Effector memory CD4-positive, alpha-beta T cell (primary cell): Measurements from ENCODE around the gene RBM10.
"Not testable (repeated sequence)": the region's sequence is repeated elsewhere in the genome, so short reads cannot be mapped to it uniquely, and the experiment has no call there.

ENCODE experiments used
- DNase-seq, 3 donors: peaks; one replicate each; pipeline ENCODE4 v3.0.0-alpha.2; 2020
- H3K27ac ChIP-seq: 2 replicates; pipeline ENCODE4 v1.7.0; 2013; ENCODE audit warnings: mild to moderate bottlenecking, low read length, moderate library complexity; ENCODE audit not compliant: insufficient read depth, poor library complexity, severe bottlenecking
- H3K27me3 ChIP-seq: replicated peaks from 2 replicates; pipeline ENCODE4 v1.7.0; 2013; ENCODE audit warnings: mild to moderate bottlenecking, low read length; ENCODE audit not compliant: insufficient read depth, control insufficient read depth, poor library complexity, severe bottlenecking
- H3K36me3 ChIP-seq: 2 replicates; pipeline ENCODE4 v1.7.0; 2013; ENCODE audit warnings: mild to moderate bottlenecking, low read length, moderate library complexity; ENCODE audit not compliant: control insufficient read depth, insufficient read depth
- H3K4me1 ChIP-seq: 2 replicates; pipeline ENCODE4 v1.7.0; 2013; ENCODE audit warnings: low read length, mild to moderate bottlenecking; ENCODE audit not compliant: control insufficient read depth, insufficient read depth, poor library complexity, severe bottlenecking
- H3K4me3 ChIP-seq: 2 replicates; pipeline ENCODE4 v1.7.0; 2013; ENCODE audit warnings: low read length, low read depth, mild to moderate bottlenecking; ENCODE audit not compliant: insufficient read depth, poor library complexity, severe bottlenecking
- H3K9me3 ChIP-seq: 2 replicates; pipeline ENCODE4 v1.7.0; 2013; ENCODE audit warnings: mild to moderate bottlenecking, low read length, moderate library complexity; ENCODE audit not compliant: control insufficient read depth

Gene RBM10

GRCh38 chrX:47129157-47129898, 15.7 kb upstream of the RBM10 start:
- Histone ChIP-seq H3K9me3 (no peaks in the 10 kb centered on the region), H3K4me1 (no peaks in the 10 kb centered on the region), H3K4me3 (peak overlapping the region; percentile 59), H3K36me3 (no peaks in the 10 kb centered on the region), H3K27ac (peak overlapping the region; percentile 60), H3K27me3 (no peaks in the 10 kb centered on the region)
- peak; percentile 69 to 84 (median 82) for DNase-seq

- no peaks in the 10 kb centered on the region for H3K27me3 ChIP-seq
- peak overlapping the region; percentile 59 for H3K4me3 ChIP-seq
- H3K9me3 ChIP-seq: no peaks in the 10 kb centered on the region
- DNase-seq: no peak
- H3K36me3 ChIP-seq: no peaks in the 10 kb centered on the region
- H3K27ac ChIP-seq: peak overlapping the region; percentile 60
- no peaks in the 10 kb centered on the region for H3K4me1 ChIP-seq
Measured at GRCh38 chrX:47129899-47130358, 15.1 kb upstream of the RBM10 start.

GRCh38 chrX:47133493-47133892, 11.5 kb upstream of the RBM10 start:
- DNase-seq: no peak
- Histone ChIP-seq H3K4me1 (no peaks in the 10 kb centered on the region), H3K27ac (no peak overlapping the region), H3K36me3 (no peaks in the 10 kb centered on the region), H3K4me3 (no peak overlapping the region), H3K9me3 (no peaks in the 10 kb centered on the region), H3K27me3 (no peaks in the 10 kb centered on the region)

- not testable (repeated sequence) for H3K27me3 ChIP-seq, H3K4me1 ChIP-seq, H3K9me3 ChIP-seq, H3K4me3 ChIP-seq, H3K27ac ChIP-seq, DNase-seq, H3K36me3 ChIP-seq
Measured at GRCh38 chrX:47135650-47136049, 9.4 kb upstream of the RBM10 start.

GRCh38 chrX:47138171-47138570, 6.8 kb upstream of the RBM10 start:
- DNase-seq: no peak
- H3K4me1 ChIP-seq: no peaks in the 10 kb centered on the region
- H3K9me3 ChIP-seq: no peaks in the 10 kb centered on the region
- H3K4me3 ChIP-seq: no peak overlapping the region
- H3K27me3 ChIP-seq: no peaks in the 10 kb centered on the region
- no peaks in the 10 kb centered on the region for H3K36me3 ChIP-seq
- no peak overlapping the region for H3K27ac ChIP-seq

GRCh38 chrX:47143894-47144625, 961 bp upstream of the RBM10 start:
- Histone ChIP-seq H3K27ac (peak overlapping the region; percentile 90), H3K4me1 (peaks cover 5% of the 10 kb centered on the region), H3K27me3 (no peaks in the 10 kb centered on the region), H3K4me3 (peak overlapping the region; percentile 77), H3K36me3 (no peaks in the 10 kb centered on the region), H3K9me3 (no peaks in the 10 kb centered on the region)
- peak in 1 of 3 donors; percentile 34 for DNase-seq

- Histone ChIP-seq H3K4me3 (peak overlapping the region; percentile 77), H3K27me3 (no peaks in the 10 kb centered on the region), H3K36me3 (no peaks in the 10 kb centered on the region), H3K9me3 (no peaks in the 10 kb centered on the region), H3K4me1 (peaks cover 5% of the 10 kb centered on the region), H3K27ac (peak overlapping the region; percentile 90)
- DNase-seq: peak in 1 of 3 donors; percentile 46
Measured at GRCh38 chrX:47145395-47146120, 537 bp downstream of the RBM10 start.

GRCh38 chrX:47146121-47146935, 1.3 kb downstream of the RBM10 start:
- Histone ChIP-seq H3K9me3 (no peaks in the 10 kb centered on the region), H3K36me3 (peaks cover under 1% of the 10 kb centered on the region), H3K27me3 (no peaks in the 10 kb centered on the region), H3K4me1 (peaks cover 5% of the 10 kb centered on the region), H3K27ac (peak overlapping the region; percentile 90), H3K4me3 (peak overlapping the region; percentile 77)
- no peak for DNase-seq

- no peak for DNase-seq
- no peak overlapping the region for H3K4me3 ChIP-seq
- H3K27ac ChIP-seq: no peak overlapping the region
- peaks cover 3% of the 10 kb centered on the region for H3K36me3 ChIP-seq
- H3K27me3 ChIP-seq: no peaks in the 10 kb centered on the region
- peaks cover 5% of the 10 kb centered on the region for H3K4me1 ChIP-seq
- H3K9me3 ChIP-seq: no peaks in the 10 kb centered on the region
Measured at GRCh38 chrX:47146936-47147859, 2.2 kb downstream of the RBM10 start.
